GM23338 (cell line): ENCODE data around the gene KCNN3. TPM values are rescaled to one million over a fixed set of nuclear protein-coding genes. Genes with fewer than 3 reads are reported as not detected.

Experiments used
- ATAC-seq: fragments of 200-7000 bp; cut with Tn5 transposase; 3 replicates; pipeline ENCODE4 v1.9.1; 2020
- DNase-seq: peaks from one replicate; pipeline ENCODE4 v3.0.0-alpha.2; 2015; ENCODE audit warnings: low spot score
- H2AFZ ChIP-seq: fragments of 200-600 bp; sonication (generic); 2 replicates; pipeline ENCODE4 v1.8.0; 2016; ENCODE audit warnings: antibody characterized with exemption, mild to moderate bottlenecking, moderate library complexity
- H3F3A ChIP-seq: fragments of 200-600 bp; sonication (generic); replicated peaks from 2 replicates; pipeline ENCODE4 v1.8.0; 2017; ENCODE audit warnings: antibody characterized with exemption, mixed run types, low read depth
- H3K27ac ChIP-seq: fragments of 200-600 bp; sonication (generic); 2 replicates; pipeline ENCODE4 v1.6.1; 2016; ENCODE audit warnings: low read depth
- H3K27me3 ChIP-seq: fragments of 200-600 bp; sonication (generic); 2 replicates; pipeline ENCODE4 v1.8.0; 2016; ENCODE audit warnings: mild to moderate bottlenecking, mixed run types, moderate library complexity; ENCODE audit not compliant: insufficient read depth
- H3K36me3 ChIP-seq: fragments of 200-600 bp; sonication (generic); 2 replicates; pipeline ENCODE4 v1.8.0; 2016; ENCODE audit warnings: mild to moderate bottlenecking; ENCODE audit not compliant: insufficient read depth
- H3K4me1 ChIP-seq: fragments of 200-600 bp; sonication (generic); 2 replicates; pipeline ENCODE4 v1.8.0; 2016; ENCODE audit warnings: mild to moderate bottlenecking, moderate library complexity; ENCODE audit not compliant: insufficient read depth
- H3K4me2 ChIP-seq: fragments of 200-600 bp; sonication (generic); 2 replicates; pipeline ENCODE4 v1.7.1; 2017; ENCODE audit warnings: mixed run types
- H3K4me3 ChIP-seq: fragments of 200-600 bp; sonication (generic); 2 replicates; pipeline ENCODE4 v1.6.1; 2016; ENCODE audit warnings: mixed run types
- H3K79me2 ChIP-seq: fragments of 200-600 bp; sonication (generic); replicated peaks from 2 replicates; pipeline ENCODE4 v1.8.0; 2017; ENCODE audit warnings: mild to moderate bottlenecking; ENCODE audit not compliant: insufficient read depth
- H3K9me2 ChIP-seq: fragments of 200-600 bp; sonication (generic); 2 replicates; pipeline ENCODE4 v1.8.0; 2017; ENCODE audit not compliant: insufficient read depth
- H4K20me1 ChIP-seq: fragments of 200-600 bp; sonication (generic); replicated peaks from 2 replicates; pipeline ENCODE4 v1.8.0; 2017; ENCODE audit warnings: mild to moderate bottlenecking; ENCODE audit not compliant: insufficient read depth
- H3K27ac Mint-ChIP-seq: 2 replicates; pipeline ENCODE4 v1.8.0; 2020; ENCODE audit warnings: inconsistent platforms, mild to moderate bottlenecking, moderate library complexity, mixed read lengths
- H3K27me3 Mint-ChIP-seq: 3 replicates; pipeline ENCODE4 v1.8.0; 2022; ENCODE audit warnings: low read depth, mild to moderate bottlenecking, moderate library complexity, mixed read lengths, inconsistent platforms; ENCODE audit not compliant: insufficient read depth, poor library complexity
- H3K36me3 Mint-ChIP-seq: 3 replicates; pipeline ENCODE4 v1.8.0; 2021; ENCODE audit warnings: low read depth, mild to moderate bottlenecking, inconsistent platforms, moderate library complexity, mixed read lengths
- H3K4me1 Mint-ChIP-seq: 3 replicates; pipeline ENCODE4 v1.8.0; 2020; ENCODE audit warnings: mild to moderate bottlenecking, inconsistent platforms, mixed read lengths
- H3K4me3 Mint-ChIP-seq: 3 replicates; pipeline ENCODE4 v1.8.0; 2021; ENCODE audit warnings: moderate library complexity, mild to moderate bottlenecking, inconsistent platforms, mixed read lengths
- H3K9me3 Mint-ChIP-seq: 3 replicates; pipeline ENCODE4 v1.8.0; 2020; ENCODE audit warnings: moderate library complexity, mild to moderate bottlenecking, inconsistent platforms, mixed read lengths
- CREB1 ChIP-seq: fragments of 250-450 bp; sonication (Bioruptor Pico); IDR thresholded peaks from 2 replicates; pipeline ENCODE4 v1.5.0; 2020; ENCODE audit warnings: low read depth, mild to moderate bottlenecking, moderate library complexity
- EZH2 ChIP-seq: fragments of 200-600 bp; sonication (generic); IDR thresholded peaks from one replicate; pipeline ENCODE4 v1.8.0; 2017; ENCODE audit warnings: antibody characterized with exemption, mild to moderate bottlenecking, low read depth; ENCODE audit not compliant: unreplicated experiment
- EZH2phosphoT487 ChIP-seq: fragments of 200-600 bp; sonication (generic); IDR thresholded peaks from one replicate; pipeline ENCODE4 v1.8.1; 2018; ENCODE audit warnings: antibody characterized with exemption; ENCODE audit not compliant: unreplicated experiment
- JUNB ChIP-seq: IDR thresholded peaks from one replicate; pipeline ENCODE4 v1.6.1; 2016; ENCODE audit warnings: antibody characterized with exemption; ENCODE audit not compliant: unreplicated experiment
- NANOG ChIP-seq: IDR thresholded peaks from 2 replicates; pipeline ENCODE4 v1.6.1; 2016; ENCODE audit warnings: antibody characterized with exemption, borderline replicate concordance
- POLR2AphosphoS5 ChIP-seq: IDR thresholded peaks from 2 replicates; pipeline ENCODE4 v1.6.1; 2016; ENCODE audit warnings: antibody characterized with exemption, low read depth
- STAT1 ChIP-seq: IDR thresholded peaks from one replicate; pipeline ENCODE4 v1.6.1; 2016; ENCODE audit warnings: antibody characterized with exemption; ENCODE audit not compliant: unreplicated experiment
- ZNF114 ChIP-seq: fragments of 250-450 bp; sonication (Bioruptor Pico); IDR thresholded peaks from 2 replicates; pipeline ENCODE4 v1.5.0; 2020; ENCODE audit warnings: mild to moderate bottlenecking, moderate library complexity
- ZNF331 ChIP-seq: fragments of 250-450 bp; sonication (Bioruptor Pico); IDR thresholded peaks from 2 replicates; pipeline ENCODE4 v1.5.0; 2020; ENCODE audit warnings: low read depth, mild to moderate bottlenecking, moderate library complexity
- polyA plus RNA-seq: library from polyadenylated mRNA; unstranded; fragments of >200 nt; fragmentation: Nextera tagmentation; extraction: Ambion mirVana; gene quantifications from 2 replicates; pipeline ENCODE4 v1.2.1, GENCODE V29; 2016
- total RNA-seq: library from RNA; depleted of rRNA; stranded (reverse); fragments of >200 nt; shearing (Covaris generic); gene quantifications from 2 replicates; pipeline ENCODE4 v1.2.3, GENCODE V29; 2014
- TF ChIP-seq, protein P1 (sequence below), 2 experiments: fragments of 200-600 bp in 1 of 2; sonication (generic) in 1 of 2; conservative IDR thresholded peaks; 2 replicates each; pipeline versions ENCODE4 v1.5.1 to v1.6.1; 2016 to 2017; ENCODE audit warnings: antibody characterized with exemption in 2 of 2, low read depth in 2 of 2, mild to moderate bottlenecking in 2 of 2, moderate library complexity in 1 of 2
- TF ChIP-seq, protein P2 (sequence below): IDR thresholded peaks from 2 replicates; pipeline ENCODE4 v1.6.1; 2016; ENCODE audit warnings: antibody characterized with exemption
- TF ChIP-seq, protein P3 (sequence below): IDR thresholded peaks from one replicate; pipeline ENCODE4 v1.6.1; 2018; ENCODE audit warnings: antibody characterized with exemption; ENCODE audit not compliant: unreplicated experiment
- TF ChIP-seq, protein P4 (sequence below): fragments of 250-450 bp; sonication (Bioruptor Pico); IDR thresholded peaks from 2 replicates; pipeline ENCODE4 v1.5.0; 2020; ENCODE audit warnings: mild to moderate bottlenecking, moderate library complexity

KCNN3 gene
- total and polyA plus RNA-seq, 2 experiments from 2014 or later = 1.9 to 3.0 TPM

DNA sequence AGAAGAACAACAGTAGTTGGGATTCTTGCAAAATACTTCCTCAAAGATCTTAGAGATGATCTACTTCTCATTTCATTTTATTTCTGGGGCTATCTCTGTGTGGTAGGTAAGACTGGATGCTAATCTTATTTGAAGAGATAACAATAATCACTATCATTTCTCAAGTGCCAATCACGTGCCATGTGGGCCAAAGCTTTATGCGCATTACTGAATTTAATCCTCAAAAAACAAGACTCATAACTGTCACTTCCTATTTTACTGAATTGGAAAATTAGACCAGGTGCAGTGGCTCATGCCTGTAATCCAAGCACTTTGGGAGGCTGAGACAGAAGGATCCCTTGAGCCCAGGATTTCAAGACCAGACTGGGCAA is 121.7 kb downstream of the KCNN3 start (continued):
- TF ChIP-seq ZNF114 (CRISPR knock-in tag) = no peak
- TF ChIP-seq JUNB = no peak
- no peak for TF ChIP-seq EZH2phosphoT487
- TF ChIP-seq ZNF331 (CRISPR knock-in tag) = no peak
- TF ChIP-seq, protein P1, sequence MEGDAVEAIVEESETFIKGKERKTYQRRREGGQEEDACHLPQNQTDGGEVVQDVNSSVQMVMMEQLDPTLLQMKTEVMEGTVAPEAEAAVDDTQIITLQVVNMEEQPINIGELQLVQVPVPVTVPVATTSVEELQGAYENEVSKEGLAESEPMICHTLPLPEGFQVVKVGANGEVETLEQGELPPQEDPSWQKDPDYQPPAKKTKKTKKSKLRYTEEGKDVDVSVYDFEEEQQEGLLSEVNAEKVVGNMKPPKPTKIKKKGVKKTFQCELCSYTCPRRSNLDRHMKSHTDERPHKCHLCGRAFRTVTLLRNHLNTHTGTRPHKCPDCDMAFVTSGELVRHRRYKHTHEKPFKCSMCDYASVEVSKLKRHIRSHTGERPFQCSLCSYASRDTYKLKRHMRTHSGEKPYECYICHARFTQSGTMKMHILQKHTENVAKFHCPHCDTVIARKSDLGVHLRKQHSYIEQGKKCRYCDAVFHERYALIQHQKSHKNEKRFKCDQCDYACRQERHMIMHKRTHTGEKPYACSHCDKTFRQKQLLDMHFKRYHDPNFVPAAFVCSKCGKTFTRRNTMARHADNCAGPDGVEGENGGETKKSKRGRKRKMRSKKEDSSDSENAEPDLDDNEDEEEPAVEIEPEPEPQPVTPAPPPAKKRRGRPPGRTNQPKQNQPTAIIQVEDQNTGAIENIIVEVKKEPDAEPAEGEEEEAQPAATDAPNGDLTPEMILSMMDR (conservative IDR thresholded peaks at IDR 0.05; ENCODE audit: low read depth in 2 of 2) = no peak
- TF ChIP-seq, protein P2, sequence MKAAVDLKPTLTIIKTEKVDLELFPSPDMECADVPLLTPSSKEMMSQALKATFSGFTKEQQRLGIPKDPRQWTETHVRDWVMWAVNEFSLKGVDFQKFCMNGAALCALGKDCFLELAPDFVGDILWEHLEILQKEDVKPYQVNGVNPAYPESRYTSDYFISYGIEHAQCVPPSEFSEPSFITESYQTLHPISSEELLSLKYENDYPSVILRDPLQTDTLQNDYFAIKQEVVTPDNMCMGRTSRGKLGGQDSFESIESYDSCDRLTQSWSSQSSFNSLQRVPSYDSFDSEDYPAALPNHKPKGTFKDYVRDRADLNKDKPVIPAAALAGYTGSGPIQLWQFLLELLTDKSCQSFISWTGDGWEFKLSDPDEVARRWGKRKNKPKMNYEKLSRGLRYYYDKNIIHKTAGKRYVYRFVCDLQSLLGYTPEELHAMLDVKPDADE = no peak
- no peak for TF ChIP-seq CREB1
- TF ChIP-seq EZH2 = no peak
- no peak for TF ChIP-seq POLR2AphosphoS5
- TF ChIP-seq STAT1 = no peak
- TF ChIP-seq, protein P3, sequence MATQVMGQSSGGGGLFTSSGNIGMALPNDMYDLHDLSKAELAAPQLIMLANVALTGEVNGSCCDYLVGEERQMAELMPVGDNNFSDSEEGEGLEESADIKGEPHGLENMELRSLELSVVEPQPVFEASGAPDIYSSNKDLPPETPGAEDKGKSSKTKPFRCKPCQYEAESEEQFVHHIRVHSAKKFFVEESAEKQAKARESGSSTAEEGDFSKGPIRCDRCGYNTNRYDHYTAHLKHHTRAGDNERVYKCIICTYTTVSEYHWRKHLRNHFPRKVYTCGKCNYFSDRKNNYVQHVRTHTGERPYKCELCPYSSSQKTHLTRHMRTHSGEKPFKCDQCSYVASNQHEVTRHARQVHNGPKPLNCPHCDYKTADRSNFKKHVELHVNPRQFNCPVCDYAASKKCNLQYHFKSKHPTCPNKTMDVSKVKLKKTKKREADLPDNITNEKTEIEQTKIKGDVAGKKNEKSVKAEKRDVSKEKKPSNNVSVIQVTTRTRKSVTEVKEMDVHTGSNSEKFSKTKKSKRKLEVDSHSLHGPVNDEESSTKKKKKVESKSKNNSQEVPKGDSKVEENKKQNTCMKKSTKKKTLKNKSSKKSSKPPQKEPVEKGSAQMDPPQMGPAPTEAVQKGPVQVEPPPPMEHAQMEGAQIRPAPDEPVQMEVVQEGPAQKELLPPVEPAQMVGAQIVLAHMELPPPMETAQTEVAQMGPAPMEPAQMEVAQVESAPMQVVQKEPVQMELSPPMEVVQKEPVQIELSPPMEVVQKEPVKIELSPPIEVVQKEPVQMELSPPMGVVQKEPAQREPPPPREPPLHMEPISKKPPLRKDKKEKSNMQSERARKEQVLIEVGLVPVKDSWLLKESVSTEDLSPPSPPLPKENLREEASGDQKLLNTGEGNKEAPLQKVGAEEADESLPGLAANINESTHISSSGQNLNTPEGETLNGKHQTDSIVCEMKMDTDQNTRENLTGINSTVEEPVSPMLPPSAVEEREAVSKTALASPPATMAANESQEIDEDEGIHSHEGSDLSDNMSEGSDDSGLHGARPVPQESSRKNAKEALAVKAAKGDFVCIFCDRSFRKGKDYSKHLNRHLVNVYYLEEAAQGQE = no peak

DNA sequence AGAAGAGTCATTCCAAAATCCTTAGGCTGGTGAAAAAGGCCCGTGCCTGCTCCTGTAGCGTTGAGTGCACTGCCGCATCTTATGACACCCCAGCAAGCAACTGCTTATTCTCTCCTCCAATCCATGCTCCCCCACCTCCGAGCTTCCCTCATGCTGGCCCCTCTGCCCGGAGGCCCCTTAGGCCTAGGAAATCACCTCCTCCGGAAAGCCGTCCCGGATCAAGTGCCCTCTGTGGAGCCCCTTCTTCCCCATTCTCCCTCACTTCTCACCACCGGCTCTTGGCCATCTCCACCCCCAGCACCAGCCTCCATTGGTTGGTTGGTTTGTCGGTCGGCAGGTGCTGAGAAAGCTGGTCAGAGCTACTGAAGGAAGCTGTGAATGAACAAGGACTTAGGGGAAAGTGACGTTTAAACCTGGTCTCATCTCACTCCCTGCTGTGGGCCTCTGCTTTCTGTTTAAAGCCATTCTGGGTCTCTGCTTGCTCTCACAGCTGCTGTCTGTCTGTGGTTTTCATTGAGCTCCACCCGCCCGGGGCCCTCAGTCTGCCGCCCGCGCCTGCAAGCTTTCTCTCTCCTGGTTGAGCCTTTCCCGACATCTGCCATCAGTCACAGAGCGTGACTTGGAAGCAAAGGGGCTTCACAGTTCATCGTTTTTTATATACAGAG is 122.2 kb downstream of the KCNN3 start:
- no peaks in the 10 kb centered on the region for H3K36me3 ChIP-seq
- TF ChIP-seq, protein P4, sequence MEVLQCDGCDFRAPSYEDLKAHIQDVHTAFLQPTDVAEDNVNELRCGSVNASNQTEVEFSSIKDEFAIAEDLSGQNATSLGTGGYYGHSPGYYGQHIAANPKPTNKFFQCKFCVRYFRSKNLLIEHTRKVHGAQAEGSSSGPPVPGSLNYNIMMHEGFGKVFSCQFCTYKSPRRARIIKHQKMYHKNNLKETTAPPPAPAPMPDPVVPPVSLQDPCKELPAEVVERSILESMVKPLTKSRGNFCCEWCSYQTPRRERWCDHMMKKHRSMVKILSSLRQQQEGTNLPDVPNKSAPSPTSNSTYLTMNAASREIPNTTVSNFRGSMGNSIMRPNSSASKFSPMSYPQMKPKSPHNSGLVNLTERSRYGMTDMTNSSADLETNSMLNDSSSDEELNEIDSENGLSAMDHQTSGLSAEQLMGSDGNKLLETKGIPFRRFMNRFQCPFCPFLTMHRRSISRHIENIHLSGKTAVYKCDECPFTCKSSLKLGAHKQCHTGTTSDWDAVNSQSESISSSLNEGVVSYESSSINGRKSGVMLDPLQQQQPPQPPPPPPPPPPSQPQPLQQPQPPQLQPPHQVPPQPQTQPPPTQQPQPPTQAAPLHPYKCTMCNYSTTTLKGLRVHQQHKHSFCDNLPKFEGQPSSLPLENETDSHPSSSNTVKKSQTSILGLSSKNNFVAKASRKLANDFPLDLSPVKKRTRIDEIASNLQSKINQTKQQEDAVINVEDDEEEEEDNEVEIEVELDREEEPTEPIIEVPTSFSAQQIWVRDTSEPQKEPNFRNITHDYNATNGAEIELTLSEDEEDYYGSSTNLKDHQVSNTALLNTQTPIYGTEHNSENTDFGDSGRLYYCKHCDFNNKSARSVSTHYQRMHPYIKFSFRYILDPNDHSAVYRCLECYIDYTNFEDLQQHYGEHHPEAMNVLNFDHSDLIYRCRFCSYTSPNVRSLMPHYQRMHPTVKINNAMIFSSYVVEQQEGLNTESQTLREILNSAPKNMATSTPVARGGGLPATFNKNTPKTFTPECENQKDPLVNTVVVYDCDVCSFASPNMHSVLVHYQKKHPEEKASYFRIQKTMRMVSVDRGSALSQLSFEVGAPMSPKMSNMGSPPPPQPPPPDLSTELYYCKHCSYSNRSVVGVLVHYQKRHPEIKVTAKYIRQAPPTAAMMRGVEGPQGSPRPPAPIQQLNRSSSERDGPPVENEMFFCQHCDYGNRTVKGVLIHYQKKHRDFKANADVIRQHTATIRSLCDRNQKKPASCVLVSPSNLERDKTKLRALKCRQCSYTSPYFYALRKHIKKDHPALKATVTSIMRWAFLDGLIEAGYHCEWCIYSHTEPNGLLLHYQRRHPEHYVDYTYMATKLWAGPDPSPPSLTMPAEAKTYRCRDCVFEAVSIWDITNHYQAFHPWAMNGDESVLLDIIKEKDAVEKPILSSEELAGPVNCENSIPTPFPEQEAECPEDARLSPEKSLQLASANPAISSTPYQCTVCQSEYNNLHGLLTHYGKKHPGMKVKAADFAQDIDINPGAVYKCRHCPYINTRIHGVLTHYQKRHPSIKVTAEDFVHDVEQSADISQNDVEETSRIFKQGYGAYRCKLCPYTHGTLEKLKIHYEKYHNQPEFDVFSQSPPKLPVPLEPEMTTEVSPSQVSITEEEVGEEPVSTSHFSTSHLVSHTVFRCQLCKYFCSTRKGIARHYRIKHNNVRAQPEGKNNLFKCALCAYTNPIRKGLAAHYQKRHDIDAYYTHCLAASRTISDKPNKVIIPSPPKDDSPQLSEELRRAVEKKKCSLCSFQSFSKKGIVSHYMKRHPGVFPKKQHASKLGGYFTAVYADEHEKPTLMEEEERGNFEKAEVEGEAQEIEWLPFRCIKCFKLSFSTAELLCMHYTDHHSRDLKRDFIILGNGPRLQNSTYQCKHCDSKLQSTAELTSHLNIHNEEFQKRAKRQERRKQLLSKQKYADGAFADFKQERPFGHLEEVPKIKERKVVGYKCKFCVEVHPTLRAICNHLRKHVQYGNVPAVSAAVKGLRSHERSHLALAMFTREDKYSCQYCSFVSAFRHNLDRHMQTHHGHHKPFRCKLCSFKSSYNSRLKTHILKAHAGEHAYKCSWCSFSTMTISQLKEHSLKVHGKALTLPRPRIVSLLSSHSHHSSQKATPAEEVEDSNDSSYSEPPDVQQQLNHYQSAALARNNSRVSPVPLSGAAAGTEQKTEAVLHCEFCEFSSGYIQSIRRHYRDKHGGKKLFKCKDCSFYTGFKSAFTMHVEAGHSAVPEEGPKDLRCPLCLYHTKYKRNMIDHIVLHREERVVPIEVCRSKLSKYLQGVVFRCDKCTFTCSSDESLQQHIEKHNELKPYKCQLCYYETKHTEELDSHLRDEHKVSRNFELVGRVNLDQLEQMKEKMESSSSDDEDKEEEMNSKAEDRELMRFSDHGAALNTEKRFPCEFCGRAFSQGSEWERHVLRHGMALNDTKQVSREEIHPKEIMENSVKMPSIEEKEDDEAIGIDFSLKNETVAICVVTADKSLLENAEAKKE = no peak
- TF ChIP-seq NANOG (no peak), JUNB (no peak), ZNF331 (CRISPR knock-in tag) (no peak), CREB1 (no peak)

More for the DNA sequence above, 122.2 kb downstream of the KCNN3 start:
- Histone ChIP-seq H2AFZ (0 out of 2 replicates have a peak overlapping the region, but pooled peaks have one; percentile 59), H3K4me1 (peaks cover 21% of the 10 kb centered on the region), H4K20me1 (no peaks in the 10 kb centered on the region), H3K27ac (peak overlapping the region; percentile 45; the same call in 1 of the 2 replicates), H3K27me3 (no peaks in the 10 kb centered on the region), H3K4me2 (no peak overlapping the region), H3K4me3 (no peak overlapping the region), H3K9me2 (0 out of 2 replicates have a peak, but pooled peaks cover 3% of the 10 kb centered on the region), H3K79me2 (no peaks in the 10 kb centered on the region), H3F3A (no peaks in the 10 kb centered on the region)
- no peak for ATAC-seq
- peaks cover 14% of the 10 kb centered on the region for H3K27me3 Mint-ChIP-seq
- no peak overlapping the region; the same call in 1 of the 2 replicates for H3K27ac Mint-ChIP-seq
- no peak overlapping the region; the same call in 2 of the 3 replicates for H3K4me3 Mint-ChIP-seq
- no peak for DNase-seq
- peaks cover 58% of the 10 kb centered on the region for H3K4me1 Mint-ChIP-seq
- no peaks in the 10 kb centered on the region for H3K9me3 Mint-ChIP-seq
- H3K36me3 Mint-ChIP-seq = no peaks in the 10 kb centered on the region
